GM19099 (cell line): ENCODE measurements around the gene LSP1.

Experiments used
- POLR2A ChIP-seq: IDR thresholded peaks from 3 replicates; pipeline ENCODE4 v1.6.1; 2011; ENCODE audit warnings: low read depth; ENCODE audit not compliant: insufficient read length; ENCODE audit errors: extremely low read depth

Gene LSP1

DNA sequence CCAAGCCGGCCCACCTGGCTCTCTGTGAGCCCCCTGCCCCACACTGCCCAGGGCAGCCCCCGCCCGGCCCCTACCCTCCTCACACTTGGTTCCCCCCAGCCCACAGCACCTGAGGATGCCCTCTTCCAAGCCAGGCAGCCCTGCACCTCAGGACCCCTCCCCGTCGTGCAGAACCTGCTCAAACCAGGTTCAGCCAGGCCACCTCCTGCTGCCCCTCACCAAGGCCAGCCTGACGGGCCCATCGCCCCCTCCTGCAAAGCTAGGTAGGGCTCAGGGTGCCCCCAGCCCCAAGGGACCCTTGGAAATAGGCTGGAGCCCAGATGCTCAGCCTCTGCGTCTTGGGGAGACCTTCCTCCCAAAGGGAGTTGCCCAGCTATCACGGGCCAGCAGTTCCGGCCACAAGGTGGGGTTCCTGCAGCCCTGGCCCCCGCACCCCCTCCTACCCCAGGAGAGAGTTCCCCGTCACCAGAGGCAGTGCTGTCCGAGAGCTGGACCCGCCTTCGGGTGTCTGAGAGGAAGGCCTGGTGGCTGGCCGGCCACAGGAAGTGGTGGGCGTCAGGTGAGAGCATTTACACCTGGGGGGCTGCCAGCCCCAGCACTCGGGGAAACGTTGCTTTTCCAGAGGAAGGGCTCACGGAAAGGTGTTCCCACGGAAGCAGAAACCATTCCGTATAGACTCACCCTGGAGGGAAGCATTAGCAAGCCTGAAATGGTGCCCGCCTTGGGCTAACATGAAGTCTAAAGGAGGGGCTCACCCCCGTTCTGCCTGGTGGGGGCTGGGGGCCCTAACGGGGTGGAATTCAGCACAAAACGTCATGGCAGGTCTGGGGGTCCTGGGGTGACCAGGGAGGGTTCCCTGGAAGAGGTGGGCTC, 21.3 kb upstream of the LSP1 start:
- TF ChIP-seq POLR2A, result no peak

DNA sequence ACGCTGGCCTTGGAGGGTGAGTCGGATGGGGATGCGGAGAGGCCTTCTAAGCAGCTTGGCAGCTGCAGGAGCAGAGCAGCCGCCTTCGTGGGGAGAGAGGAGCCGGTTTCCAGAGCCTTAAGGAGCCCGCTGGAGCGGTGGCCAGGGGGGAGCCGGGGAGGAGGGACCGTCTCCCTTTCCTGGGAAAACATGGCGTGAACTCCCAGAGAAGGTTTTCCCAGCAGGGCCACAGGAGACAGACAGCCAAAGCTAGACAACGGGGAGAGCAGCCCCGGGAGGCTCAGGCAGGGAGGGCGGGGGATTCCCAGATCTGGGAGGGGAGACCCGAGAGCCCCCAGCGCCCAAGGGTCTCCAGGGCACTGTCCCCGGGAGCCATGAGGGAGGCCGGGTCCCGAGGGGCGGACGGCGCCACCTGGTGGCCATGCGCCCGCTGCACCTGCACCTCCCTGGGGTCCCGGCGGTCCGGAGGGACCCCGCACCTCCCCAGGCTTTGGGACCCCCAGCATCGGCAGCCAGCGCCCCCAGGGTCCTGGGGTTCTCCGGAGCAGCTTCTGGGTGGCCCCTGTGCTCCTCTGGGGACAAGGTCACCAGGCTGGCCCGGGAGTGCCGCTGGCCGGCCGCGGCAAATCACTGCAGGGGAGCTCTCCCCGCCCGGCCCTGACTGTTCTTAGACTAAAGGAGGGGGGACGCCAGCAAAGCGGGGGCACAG, 20.5 kb upstream of the LSP1 start:
- no peak for TF ChIP-seq POLR2A

DNA sequence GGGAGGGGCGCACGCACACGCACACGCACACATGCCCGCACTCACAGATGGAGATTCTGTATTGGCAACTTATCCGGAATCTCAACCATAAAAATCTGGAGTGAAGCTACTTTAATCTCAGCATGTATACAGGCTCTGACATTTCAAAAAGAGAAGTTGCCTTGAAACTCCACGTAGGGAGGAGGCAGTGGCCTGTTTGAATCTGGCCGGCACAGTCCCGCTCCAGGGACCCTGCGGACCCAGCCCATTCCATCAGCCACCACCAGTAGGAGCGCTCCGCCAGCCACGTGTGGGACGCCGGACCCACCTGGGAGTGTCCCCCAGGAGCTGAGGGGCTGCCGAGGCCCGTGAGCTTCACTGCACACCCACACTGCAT, 20.0 kb upstream of the LSP1 start:
- no peak for TF ChIP-seq POLR2A

DNA sequence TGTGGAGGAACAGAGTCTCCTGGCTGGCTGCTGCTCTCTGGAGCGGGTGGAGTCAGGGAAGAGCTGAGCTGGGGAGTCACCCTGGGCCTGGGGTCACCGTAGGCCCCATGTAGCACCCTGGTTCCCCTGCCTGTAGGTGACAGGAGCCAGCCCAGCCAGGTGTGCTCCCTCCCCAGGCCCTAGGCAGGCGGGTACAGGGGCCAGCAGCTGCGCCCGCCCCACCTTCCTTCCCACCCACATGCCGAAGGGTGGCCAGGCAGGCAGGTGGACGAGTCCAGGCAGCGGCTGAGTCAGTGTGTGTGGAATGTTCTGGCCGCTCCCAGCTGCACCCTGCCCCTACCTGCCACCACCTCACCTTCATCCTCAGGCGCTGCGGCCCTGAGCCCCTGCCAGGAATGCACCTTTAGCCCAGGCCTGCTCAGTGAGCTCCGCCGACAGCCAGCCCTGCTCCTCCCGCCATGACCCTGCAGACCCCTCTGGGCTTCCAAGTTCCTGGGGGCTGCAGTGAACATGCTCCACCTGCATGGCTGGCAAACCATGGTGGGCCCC, 18.7 kb upstream of the LSP1 start:
- no peak for TF ChIP-seq POLR2A

DNA sequence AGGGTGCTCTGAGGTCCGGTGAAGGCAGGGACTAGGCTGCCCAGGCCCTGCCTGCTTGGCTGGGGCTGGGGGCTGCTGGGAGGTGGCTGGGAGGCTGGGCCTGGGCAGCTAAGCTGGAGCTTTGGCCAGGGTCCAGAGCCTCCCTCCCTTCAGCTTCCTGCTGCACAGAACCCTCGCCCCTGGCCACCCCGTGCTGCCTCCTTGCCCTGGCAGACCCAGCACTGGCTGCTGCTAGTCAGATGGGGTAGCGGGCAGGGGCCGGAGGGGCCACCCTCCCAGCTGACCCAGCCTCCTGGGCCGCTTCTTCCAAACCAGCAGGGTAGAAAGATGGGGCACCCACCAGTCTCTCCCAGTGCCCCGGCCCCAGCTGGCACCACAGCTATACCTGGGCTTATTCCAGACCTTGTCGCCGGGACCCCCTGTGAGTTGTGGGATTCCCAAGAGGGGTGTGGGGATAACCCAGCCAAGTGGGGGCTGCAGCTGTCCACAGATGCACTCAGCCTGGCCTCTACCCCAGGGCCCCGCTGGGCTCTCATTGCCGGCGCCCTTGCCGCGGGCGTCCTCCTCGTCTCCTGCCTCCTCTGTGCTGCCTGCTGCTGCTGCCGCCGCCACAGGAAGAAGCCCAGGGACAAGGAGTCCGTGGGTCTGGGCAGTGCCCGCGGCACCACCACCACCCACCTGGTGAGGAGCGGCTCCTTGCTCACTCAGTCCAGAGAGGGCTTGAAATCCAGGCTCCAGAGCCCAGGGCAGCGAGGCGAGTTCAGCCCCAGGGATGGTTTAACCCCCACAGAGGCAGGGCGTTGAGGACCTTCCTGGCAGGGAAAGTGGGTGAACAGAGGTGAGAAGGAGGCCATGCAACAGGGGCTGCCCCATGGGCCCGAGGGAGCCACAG, 17.9 kb upstream of the LSP1 start, which contains the start of gene SYT8:
TSS of gene SYT8 (plus strand) at position 212 of the 892 bp plus-strand sequence. CDS start at position 328, 116 bp downstream.
- TF ChIP-seq POLR2A, result no peak

DNA sequence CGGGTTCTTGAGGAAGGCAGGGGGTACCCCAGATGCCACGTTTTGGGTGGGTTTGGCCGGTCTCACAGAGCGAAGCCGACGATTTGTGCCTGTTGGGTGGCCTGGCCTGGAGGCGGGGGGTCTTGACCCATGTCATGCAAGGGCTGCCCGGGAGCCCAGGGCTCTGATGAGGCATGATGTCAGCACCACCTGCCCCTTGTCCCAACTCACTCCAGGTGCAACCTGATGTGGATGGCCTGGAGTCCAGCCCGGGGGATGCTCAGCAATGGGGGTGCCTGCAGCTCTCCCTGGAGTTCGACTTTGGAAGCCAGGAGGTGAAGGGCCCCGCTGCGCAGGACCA, 17.2 kb upstream of the LSP1 start:
- TF ChIP-seq POLR2A, result no peak

DNA sequence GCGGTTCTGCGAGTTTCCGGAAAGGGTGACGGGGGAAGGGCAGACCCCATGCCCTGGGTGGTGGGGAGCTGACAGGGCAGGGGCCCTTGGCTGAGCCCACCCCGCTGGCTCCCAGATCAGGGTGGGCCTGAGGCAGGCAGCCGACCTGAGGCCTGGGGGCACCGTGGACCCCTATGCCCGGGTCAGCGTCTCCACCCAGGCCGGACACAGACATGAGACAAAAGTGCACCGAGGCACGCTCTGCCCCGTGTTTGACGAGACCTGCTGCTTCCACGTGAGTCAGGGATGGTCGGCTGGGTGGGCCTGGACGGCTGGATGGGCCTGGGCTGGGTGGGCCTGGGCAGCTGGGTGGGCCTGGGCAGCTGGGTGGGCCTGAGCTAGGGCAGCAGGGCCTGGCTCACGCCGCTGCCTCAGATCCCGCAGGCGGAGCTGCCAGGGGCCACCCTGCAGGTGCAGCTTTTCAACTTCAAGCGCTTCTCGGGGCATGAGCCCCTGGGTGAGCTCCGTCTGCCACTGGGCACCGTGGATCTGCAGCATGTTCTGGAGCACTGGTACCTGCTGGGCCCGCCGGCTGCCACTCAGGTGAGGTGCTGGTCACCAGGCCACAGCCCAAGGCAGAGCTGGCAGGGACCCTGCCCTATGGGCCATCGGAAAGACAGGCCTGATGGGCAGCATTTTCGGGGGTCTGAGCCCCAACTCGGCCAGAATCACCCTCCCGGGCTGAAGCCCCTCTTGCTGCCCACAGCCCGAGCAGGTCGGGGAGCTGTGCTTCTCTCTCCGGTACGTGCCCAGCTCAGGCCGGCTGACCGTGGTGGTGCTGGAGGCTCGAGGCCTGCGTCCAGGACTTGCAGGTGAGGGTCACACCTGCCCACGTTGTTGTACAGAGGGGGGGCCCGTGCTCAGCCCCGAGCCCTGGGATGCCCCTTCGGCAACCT, 16.6 kb upstream of the LSP1 start:
- TF ChIP-seq POLR2A, result no peak

DNA sequence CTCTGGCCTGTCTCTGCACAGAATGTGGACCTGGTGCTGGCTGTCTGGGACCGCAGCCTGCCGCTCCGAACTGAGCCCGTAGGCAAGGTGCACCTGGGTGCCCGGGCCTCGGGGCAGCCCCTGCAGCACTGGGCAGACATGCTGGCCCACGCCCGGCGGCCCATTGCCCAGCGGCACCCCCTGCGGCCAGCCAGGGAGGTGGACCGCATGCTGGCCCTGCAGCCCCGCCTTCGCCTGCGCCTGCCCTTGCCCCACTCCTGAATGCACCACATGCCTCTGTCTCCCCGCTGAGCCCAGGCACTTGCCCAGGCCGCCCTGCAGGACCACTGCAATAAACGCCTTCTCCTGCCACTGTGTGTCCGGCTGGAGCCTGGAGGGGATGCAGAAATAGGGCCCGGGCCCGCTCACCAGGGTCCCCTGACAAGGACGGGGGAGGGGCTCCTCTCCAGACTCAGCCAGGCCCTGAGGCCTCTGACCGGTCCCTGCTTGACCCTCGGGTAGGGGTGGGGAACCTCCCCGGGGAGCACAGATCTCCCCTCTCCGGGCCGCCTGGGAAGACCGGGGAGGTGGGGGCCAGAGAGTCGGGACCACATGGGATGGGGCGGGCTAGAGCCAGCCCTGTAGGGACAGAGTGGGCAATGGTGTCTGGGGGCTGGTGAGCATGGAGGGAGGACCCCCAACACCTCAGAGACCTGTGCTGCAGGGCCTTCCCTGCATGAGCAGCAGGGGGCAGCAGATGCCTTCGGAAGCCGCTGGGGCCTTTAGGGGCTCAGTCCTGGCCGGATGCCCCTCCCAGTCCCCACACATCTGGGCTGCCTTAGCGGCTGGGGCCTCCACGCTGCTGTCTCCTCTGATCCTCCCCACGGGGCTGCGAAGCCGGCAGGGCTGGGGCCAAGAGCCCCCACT, 15.5 kb upstream of the LSP1 start:
- no peak for TF ChIP-seq POLR2A

DNA sequence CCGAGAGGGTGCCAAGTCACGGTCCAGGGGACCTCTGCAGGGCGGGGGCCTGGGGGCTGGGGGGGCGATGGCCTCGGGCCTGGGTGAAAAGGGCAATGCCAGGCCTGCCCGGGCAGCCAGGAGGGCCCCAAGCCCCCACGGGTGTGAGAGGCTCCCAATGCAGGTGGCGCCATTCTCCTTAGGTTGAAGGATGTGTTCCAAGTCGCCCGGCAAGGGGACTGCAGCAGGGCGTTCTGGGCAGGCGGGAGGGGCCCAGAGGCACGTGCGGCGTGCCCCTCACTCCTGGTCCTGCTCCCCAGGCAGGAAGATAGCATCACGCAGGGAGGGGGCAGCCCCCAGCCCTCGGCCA, 14.8 kb upstream of the LSP1 start:
- TF ChIP-seq POLR2A, result no peak

DNA sequence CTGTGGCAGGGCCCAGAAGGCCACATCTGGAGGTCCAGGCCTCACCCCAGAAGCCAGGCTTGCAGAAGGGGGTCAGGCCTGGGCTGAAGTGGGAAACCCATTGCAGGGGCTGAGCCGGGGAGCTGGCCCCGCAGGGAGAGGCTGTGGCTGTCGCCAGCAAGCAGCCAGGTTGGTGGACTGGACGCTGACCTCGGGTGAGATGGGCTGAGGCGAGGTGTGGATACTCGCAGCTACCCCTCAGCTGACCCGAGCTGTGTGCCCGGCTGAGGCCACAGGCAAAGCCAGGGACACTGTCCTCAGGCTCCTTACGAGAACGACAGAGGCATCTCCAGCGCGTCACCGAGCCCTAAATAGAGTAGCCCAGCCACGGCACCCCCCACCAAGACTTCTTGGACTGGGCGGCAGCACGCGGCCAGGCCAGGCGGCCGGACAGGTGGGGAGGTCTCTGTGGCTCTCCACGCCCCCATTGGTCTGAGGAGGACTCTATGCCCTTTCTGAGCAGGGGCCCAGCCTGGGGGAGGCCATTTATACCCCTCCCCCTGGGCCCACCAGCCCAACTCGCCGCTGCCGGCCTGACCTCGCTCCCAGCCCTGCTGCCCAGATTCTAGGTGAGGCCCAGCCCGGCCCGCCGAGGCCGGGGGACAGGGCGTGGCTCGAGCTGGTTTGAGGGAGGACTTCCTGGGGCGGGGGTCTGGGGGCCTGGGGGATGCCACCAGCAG, 14.3 kb upstream of the LSP1 start, which contains the start of gene TNNI2:
TSS of gene TNNI2 (plus strand) at position 556 of the 719 bp plus-strand sequence. CDS start 716 bp downstream, outside the sequence.
- TF ChIP-seq POLR2A, result no peak

DNA sequence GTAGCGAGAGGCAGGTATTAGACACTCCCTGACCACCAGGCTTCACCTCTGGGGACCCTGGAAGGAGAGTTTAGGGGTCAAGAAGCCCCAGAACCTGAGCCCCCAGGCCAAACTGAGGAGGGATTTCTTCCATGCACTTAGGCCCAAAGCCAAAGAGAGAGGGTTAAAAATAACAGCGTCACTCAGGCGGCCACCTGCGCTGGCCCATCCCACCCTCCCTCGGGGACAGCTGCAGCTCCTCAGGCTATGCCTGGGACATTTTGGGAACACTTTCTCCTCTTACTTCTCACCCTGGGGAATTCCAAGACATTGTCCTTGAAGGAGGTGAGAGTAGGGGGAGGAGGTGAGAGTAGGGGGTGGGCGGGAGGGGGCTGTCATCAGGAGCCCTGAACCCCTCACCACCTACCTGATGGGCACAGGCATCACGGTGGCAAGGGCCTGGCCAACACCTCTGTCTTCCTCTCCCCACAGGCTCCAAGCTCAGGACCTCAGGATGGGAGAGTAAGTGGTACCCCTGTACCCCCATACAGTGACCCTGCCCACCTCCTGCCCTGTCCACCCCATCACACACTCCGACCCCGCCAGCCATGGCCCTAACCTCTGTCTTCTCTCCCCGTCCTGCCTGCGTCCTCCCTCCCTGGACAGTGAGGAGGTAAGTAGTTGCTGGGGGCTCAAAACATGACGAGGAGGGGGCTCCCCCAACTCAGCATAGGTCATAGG, 13.5 kb upstream of the LSP1 start:
- TF ChIP-seq POLR2A, result no peak

DNA sequence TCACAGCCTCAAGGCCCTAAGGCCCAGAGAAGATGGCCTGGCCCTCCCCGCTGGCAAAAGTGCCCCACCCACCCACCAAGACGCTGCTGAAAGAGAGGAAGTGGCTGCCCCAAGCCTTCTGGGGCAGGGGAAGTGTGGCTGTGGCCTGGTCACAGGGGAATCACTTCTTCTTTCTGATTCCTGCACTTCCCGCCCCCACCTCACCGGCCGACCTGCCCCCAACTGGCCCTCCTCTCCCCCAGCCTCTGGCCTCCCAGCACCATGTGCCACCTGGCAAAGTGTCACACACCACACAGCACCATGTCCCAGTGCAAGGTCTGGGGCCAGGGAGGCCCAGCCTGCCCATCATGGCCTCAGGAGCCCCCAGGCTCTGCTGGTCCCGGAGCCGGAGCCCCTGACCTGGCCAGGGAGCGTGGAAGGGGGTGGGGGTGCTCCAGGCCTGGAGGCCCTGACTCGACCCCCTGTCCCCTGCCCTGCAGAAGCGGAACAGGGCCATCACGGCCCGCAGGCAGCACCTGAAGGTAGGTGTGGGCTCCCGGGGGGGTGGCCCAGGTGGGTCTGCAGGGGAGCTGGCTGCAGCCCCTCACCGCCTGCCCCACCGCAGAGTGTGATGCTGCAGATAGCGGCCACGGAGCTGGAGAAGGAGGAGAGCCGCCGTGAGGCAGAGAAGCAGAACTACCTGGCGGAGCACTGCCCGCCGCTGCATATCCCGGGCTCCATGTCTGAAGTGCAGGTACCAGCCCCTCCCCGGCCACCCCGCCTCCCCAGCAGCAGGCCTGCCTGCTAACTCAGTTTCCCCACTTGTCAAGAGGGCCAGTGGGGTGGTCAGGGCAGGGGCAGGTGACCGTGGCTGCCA, 12.7 kb upstream of the LSP1 start:
- TF ChIP-seq POLR2A, result no peak
